ELR (cell line): ENCODE measurements around the gene AKT1.
A peak's percentile ranks its signal among the peaks of the same experiment; 100 is the strongest.

Source experiments
- DNase-seq: peaks from one replicate; pipeline ENCODE4 v3.0.0-alpha.2; 2015; ENCODE audit warnings: low read depth

The AKT1 gene

GRCh38 chr14:104772707-104773504 lies 22.6 kb downstream of the AKT1 start:
- no peak for DNase-seq

GRCh38 chr14:104771918-104772706 lies 23.4 kb downstream of the AKT1 start:
- DNase-seq = no peak

- DNase-seq = no peak
These were observed 24.2 kb downstream of the AKT1 start for GRCh38 chr14:104771374-104771773.

DNA sequence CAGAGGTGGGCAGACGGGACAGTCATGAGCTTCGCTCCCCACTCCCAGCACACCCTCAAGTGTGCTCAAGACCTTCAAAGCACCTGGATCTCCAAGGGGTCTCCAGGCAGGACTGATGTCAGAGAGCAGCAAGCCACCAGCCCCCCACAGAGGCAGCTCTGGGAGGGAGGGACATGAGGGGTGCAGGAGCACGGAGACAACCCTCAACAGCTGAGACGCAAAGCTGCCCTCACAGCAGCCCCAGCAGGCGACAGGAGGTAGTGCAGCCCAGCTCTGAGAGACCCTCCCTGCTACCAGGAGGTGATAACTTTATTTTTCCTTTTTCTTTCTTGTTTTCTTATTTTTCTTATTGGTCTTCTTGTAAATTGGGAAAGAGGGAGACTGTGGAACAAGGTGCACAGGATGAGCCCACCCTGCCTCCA lies 24.7 kb downstream of the AKT1 start:
- peak; percentile 54 for DNase-seq

DNA sequence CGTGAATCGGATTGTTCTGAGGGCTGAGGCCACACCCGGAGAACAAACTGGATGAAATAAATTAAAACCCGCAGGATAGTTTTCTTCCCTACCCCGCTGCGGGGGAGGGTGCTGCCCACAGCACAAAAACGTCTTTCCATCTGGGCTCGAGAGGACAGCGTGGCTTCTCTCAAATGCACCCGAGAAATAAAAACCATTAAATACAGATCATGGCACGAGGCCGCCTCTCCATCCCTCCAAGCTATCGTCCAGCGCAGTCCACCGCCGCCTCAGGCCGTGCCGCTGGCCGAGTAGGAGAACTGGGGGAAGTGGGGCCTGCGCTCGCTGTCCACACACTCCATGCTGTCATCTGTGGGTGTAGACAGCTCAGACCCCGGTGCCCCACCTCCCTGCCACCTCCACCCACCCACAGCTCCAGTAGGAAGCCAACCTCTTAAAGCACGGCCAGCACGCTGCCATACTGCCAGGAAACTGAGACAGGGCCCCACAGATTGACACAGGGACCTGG lies 25.4 kb downstream of the AKT1 start:
- no peak for DNase-seq

DNA sequence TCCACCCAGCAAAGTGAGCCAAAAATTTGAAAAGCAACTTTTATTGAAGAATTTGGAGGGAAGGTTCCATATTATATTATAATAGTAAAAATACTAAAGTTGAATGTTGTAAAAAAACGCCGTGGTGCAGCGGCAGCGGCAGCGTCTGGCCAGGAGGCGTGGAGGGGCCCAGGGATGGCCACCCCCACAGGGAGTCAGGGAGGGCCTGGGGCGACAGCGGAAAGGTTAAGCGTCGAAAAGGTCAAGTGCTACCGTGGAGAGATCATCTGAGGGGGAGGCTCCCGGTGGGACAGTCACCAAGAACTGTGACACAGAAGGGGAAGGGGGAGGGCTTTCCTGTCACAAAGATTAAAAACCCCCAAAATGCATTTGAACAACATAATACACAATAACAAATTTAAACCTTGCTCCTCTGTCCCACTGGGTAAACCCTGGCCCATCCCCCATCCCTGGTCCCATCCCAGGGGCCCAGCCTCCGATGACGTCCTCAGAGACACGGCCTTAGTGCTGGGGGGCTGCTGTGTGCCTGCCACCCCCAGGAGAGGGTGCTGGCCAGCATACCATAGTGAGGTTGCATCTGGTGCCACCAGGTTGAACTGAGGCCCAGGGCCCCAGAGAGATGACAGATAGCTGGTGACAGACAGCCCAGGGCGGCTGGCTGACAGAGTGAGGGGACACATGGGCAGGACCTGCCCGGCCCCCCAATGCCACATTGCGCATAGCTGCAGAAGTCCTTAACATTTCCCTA lies 26.1 kb downstream of the AKT1 start:
- DNase-seq = no peak

GRCh38 chr14:104768437-104769323 lies 26.9 kb downstream of the AKT1 start:
- peak; percentile 82 for DNase-seq

GRCh38 chr14:104767634-104767918 lies 28.0 kb downstream of the AKT1 start:
- DNase-seq = no peak

GRCh38 chr14:104766863-104767633 lies 28.5 kb downstream of the AKT1 start:
- no peak for DNase-seq

DNA sequence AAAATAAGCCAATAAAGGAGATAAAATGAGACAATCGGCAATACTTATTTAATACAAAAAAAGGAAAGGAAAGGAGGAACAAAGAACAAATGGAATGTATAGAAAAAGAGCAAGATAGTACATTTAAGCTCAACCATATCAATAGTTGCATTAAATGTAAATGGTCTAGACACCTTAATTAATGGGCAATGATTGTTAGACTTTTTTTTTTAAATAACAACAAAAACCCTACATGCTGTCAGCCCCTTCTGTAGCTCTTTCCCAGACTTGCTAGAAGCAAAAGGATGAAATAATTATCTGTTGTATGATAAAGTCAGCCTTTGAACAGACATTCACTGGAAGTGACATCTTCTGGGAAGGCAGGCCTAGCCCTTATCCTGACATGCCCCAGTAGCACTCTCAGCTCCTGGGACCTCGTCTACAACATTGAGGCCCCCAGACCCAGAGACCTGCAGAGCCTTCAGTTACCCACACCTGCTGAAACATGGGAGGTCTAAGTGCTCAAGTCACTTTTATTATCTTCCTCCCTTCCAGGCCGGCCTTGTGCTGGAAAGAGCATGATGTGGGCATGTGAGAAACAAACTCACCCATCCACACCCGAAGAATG lies 29.2 kb downstream of the AKT1 start:
- DNase-seq = no peak

DNA sequence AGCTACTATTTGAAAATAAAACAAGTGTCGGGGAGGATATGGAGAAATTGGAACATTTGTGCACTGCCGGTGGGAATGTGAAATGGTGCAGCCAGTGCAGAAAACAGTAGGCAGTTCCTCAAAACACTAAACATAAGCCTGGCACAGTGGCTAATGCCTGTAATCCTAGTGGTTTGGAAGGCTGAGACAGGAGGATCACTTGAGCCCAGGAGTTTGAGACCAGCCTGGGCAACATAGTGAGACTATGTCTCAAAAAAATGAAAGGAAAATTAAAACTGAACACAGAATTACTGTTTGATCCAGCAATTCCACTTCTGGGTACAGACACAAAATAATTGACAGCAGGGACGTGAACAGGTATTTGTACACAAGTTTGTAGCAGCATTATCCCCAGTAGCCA lies 30.0 kb downstream of the AKT1 start:
- DNase-seq = no peak

GRCh38 chr14:104758981-104759969 lies 36.3 kb downstream of the AKT1 start:
- DNase-seq = no peak

GRCh38 chr14:104757681-104758392 lies 37.7 kb downstream of the AKT1 start:
- no peak for DNase-seq

GRCh38 chr14:104757238-104757585 lies 38.3 kb downstream of the AKT1 start:
- no peak for DNase-seq

DNA sequence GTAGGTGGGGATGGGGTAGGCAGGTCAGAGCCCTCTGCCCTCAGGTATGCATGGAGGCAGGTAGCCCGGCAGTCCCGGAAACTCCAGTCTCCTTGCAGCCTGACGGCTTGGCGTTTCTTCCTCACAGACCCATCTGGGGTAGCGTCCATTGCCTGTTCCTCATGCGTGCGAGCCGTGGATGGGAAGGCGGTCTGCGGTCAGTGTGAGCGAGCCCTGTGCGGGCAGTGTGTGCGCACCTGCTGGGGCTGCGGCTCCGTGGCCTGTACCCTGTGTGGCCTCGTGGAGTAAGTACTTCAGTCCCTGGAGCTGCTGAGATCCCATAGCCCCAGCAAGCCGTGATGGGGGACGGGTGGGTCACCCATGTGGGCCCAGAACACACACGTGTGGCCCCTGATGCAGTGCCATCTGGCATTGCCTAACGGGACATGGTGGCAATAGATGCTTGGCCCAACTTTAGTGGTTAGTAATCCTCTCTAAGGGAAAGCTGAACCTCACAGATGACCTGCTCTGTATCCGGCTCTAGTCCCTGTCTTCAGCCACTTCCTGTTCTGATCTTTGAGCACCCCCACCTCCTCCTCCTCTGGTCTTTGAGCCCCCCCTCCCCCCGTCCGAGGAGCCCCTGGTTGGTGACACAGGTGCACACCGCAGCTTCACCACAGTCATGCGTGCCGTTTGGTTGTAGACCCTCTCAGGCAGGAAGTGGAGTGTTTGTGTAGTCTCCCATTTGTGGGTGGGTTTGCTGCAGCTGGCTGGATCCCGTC lies 38.9 kb downstream of the AKT1 start:
- no peak for DNase-seq

GRCh38 chr14:104755621-104756020 lies 39.9 kb downstream of the AKT1 start:
- no peak for DNase-seq

DNA sequence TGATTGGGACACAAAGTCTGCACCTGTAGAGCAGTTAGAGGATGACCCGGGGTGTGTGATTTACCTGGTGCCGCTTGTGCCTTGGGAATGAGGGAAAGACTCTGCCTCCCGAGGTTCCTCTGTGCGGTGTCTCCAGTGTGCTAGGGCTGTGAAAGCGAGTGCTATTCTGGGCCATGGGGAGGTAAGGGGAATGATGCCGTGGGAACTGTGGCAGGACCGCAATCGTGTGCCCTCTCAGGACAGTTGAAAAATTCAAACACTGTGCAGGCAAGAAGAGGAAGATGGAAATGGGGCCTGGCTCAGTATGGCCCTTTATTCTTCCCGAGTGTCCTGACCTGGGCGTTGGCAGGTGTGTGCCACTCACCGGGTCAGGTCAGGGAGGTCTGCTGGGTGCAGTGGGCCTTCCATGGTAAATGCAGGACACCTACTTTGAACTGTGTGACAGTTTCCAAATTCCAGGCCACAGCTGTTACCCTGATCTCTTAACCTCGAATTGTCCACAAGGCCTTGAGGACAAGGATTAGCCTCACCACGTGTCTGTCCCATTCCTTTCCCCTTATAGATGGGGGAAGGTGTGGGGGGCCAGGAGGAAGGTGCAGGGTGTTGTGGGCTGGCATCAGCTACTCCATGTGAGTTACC lies 41.2 kb downstream of the AKT1 start:
- no peak for DNase-seq
